ENCODE data around the gene ERBIN.

Gene ERBIN

GRCh38 chr5:65919773-65920172 lies 6.6 kb upstream of the ERBIN start:
- H3K27ac ChIP-seq (ENCODE audit: low read depth, low read length) = no peak overlapping the region
- no peak overlapping the region for H3K9ac ChIP-seq (ENCODE audit: low read depth, low read length)
- H3K9me3 ChIP-seq (ENCODE audit: control insufficient read depth, insufficient read depth, low read length) = no peaks in the 10 kb centered on the region
- 0 out of 2 replicates have a peak, but pooled peaks cover 12% of the 10 kb centered on the region for H3K4me1 ChIP-seq (ENCODE audit: control insufficient read depth, insufficient read depth, low read length)
- no peaks in the 10 kb centered on the region for H3K36me3 ChIP-seq (ENCODE audit: control insufficient read depth, insufficient read depth, low read length)
- peaks cover 23% of the 10 kb centered on the region for H3K27me3 ChIP-seq (ENCODE audit: control insufficient read depth, insufficient read depth, low read length)
- H3K4me3 ChIP-seq (ENCODE audit: low read depth, low read length) = no peak overlapping the region

GRCh38 chr5:65923339-65923738 lies 3.0 kb upstream of the ERBIN start:
- no peak overlapping the region for H3K4me3 ChIP-seq (ENCODE audit: low read depth, low read length)
- no peaks in the 10 kb centered on the region for H3K9me3 ChIP-seq (ENCODE audit: control insufficient read depth, insufficient read depth, low read length)
- no peaks in the 10 kb centered on the region for H3K36me3 ChIP-seq (ENCODE audit: control insufficient read depth, insufficient read depth, low read length)
- peaks cover 23% of the 10 kb centered on the region for H3K27me3 ChIP-seq (ENCODE audit: control insufficient read depth, insufficient read depth, low read length)
- H3K27ac ChIP-seq (ENCODE audit: low read depth, low read length) = no peak overlapping the region
- no peak overlapping the region for H3K9ac ChIP-seq (ENCODE audit: low read depth, low read length)
- 0 out of 2 replicates have a peak, but pooled peaks cover 12% of the 10 kb centered on the region for H3K4me1 ChIP-seq (ENCODE audit: control insufficient read depth, insufficient read depth, low read length)

DNA sequence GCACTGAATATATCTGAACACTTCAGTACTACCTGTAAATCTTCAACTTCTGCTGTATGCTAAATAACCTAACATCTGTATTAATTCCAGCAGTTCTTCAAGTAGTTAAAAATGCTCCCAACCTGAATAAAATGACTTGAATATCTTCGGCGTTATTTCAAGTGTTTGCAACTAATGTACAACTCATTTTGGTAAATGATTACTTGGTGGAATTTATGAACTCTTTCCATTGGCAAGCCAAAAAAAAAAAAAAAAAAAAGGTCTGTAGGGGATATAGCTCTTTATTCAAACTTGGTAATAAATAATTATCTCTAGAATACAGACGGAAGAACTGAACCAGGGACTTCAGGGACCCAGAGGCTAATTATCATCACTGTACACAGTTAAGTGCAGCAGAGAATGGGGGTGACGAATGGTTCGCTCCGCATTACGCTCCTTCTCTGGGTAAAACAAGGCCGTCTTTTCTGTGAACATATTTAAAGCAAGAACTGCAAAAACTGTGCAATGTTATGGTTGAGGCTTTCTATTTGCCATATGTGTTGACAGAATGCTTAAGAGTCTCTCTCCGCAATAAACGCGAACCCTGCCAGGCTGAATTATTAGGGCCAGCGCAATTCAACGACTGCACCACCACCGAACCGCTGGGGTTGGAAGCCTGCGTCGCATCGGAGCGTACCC lies 1.9 kb upstream of the ERBIN start:
- Histone ChIP-seq H3K4me1 (ENCODE audit: control insufficient read depth, insufficient read depth, low read length) (peaks cover 20% of the 10 kb centered on the region), H3K4me3 (ENCODE audit: low read depth, low read length) (peak overlapping the region; percentile 72), H3K27me3 (ENCODE audit: control insufficient read depth, insufficient read depth, low read length) (peaks cover 23% of the 10 kb centered on the region), H3K9me3 (ENCODE audit: control insufficient read depth, insufficient read depth, low read length) (no peaks in the 10 kb centered on the region), H3K9ac (ENCODE audit: low read depth, low read length) (peak overlapping the region; percentile 85), H3K27ac (ENCODE audit: low read depth, low read length) (peak overlapping the region; percentile 98), H3K36me3 (ENCODE audit: control insufficient read depth, insufficient read depth, low read length) (no peaks in the 10 kb centered on the region)

DNA sequence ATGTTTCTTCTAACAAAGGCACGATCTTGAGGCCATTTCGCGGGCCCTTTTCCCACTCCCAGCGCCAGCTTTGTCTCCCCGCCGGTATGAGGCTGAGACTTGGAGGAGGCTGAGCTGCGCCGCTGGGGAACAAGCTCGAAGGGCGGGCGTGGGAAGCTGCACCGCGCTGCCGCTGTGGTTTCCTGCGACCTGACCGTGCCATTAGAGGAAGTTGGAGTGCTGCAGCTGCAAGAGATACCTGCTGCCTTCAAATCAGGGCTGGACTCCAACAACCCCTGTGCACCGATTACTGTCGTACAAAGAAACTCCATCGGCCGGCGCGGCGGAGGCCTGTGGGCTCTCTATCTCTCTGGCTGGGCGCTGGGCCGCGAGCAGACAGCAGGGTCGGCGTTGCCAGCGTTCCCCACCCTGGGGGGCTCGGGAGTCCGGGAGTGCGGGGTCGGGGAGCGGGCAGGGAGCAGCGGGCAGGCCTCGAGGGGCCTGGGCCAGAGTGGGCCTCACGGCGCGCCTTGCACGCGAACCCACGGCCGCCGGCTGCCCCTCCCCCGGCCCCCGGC lies 1.3 kb upstream of the ERBIN start:
- no peaks in the 10 kb centered on the region for H3K9me3 ChIP-seq (ENCODE audit: control insufficient read depth, insufficient read depth, low read length)
- peaks cover 23% of the 10 kb centered on the region for H3K27me3 ChIP-seq (ENCODE audit: control insufficient read depth, insufficient read depth, low read length)
- peak overlapping the region; percentile 98 for H3K27ac ChIP-seq (ENCODE audit: low read depth, low read length)
- no peaks in the 10 kb centered on the region for H3K36me3 ChIP-seq (ENCODE audit: control insufficient read depth, insufficient read depth, low read length)
- peaks cover 20% of the 10 kb centered on the region for H3K4me1 ChIP-seq (ENCODE audit: control insufficient read depth, insufficient read depth, low read length)
- peak overlapping the region; percentile 85 for H3K9ac ChIP-seq (ENCODE audit: low read depth, low read length)
- H3K4me3 ChIP-seq (ENCODE audit: low read depth, low read length) = peak overlapping the region; percentile 72

GRCh38 chr5:65925601-65926275 lies 637 bp upstream of the ERBIN start:
- no peaks in the 10 kb centered on the region for H3K36me3 ChIP-seq (ENCODE audit: control insufficient read depth, insufficient read depth, low read length)
- peak overlapping the region; percentile 72 for H3K4me3 ChIP-seq (ENCODE audit: low read depth, low read length)
- H3K27ac ChIP-seq (ENCODE audit: low read depth, low read length) = peak overlapping the region; percentile 98

DNA sequence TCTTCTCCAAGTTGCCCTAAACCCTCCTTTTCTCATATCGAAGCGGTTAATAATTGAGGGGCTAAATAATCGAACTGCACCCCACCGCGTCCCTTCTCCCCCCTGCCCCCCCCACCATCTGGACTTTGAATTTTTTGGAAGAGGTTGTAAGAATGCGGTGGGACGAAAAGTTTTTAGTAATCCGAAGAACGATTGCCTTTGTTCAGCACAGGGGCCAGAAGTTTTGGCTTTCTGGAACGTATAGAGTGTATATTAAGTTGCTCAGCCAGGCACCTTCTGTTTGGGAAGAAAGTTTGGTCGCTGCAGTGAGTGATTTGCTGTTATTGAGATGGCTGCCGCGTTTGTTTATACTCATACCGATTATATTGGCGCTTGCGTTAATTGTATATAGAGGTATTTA lies 518 bp downstream of the ERBIN start:
- Histone ChIP-seq H3K27ac (ENCODE audit: low read depth, low read length) (peak overlapping the region; percentile 98), H3K27me3 (ENCODE audit: control insufficient read depth, insufficient read depth, low read length) (peaks cover 23% of the 10 kb centered on the region), H3K4me3 (ENCODE audit: low read depth, low read length) (peak overlapping the region; percentile 72), H3K9me3 (ENCODE audit: control insufficient read depth, insufficient read depth, low read length) (no peaks in the 10 kb centered on the region), H3K36me3 (ENCODE audit: control insufficient read depth, insufficient read depth, low read length) (no peaks in the 10 kb centered on the region; the same call in 1 of the 2 replicates), H3K4me1 (ENCODE audit: control insufficient read depth, insufficient read depth, low read length) (peaks cover 17% of the 10 kb centered on the region), H3K9ac (ENCODE audit: low read depth, low read length) (peak overlapping the region; percentile 94)

More at GRCh38 chr5:65925601-65926275, 637 bp upstream of the ERBIN start:
- peak overlapping the region; percentile 94 for H3K9ac ChIP-seq (ENCODE audit: low read depth, low read length)
- H3K27me3 ChIP-seq (ENCODE audit: control insufficient read depth, insufficient read depth, low read length) = peaks cover 23% of the 10 kb centered on the region
- H3K4me1 ChIP-seq (ENCODE audit: control insufficient read depth, insufficient read depth, low read length) = peaks cover 20% of the 10 kb centered on the region
- no peaks in the 10 kb centered on the region for H3K9me3 ChIP-seq (ENCODE audit: control insufficient read depth, insufficient read depth, low read length)

DNA sequence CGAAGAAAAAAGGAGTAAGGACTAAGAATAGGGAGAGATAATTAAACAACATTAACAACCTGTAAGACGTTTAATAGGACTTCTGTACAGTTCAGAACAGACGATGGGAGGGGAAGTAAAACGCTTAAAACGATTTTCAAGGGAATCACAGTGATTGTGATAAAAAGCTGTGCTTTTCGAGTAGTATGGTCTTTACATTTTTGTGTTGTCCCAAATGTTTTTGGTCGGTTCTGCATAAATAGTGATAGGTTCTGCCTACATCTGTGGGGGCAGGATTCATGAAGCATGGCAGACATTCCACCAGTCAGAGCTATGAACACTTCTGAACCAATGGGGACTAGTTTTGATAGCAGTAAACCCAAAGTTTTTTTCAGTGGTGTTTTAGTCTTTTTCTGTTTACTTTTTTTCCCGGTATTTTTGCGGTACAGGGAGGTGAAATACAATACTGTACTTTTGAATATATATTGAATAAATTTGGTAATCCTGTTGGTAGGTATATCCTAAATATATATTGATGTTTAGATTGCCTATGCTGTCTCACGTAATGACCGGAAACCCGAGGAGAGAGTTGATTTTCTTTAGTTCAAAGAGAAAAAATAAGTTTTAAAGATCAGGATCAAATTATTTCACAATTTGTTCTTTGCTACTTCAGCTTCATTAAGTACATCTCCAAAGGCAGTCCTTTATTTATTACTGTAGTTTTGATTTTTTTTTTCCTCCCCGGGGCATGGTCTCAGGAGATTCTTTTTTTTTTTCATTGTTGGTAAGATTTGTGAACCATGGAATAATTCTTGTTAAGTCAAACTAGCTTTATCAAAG lies 1.3 kb downstream of the ERBIN start:
- H3K9me3 ChIP-seq (ENCODE audit: control insufficient read depth, insufficient read depth, low read length) = no peaks in the 10 kb centered on the region
- H3K4me1 ChIP-seq (ENCODE audit: control insufficient read depth, insufficient read depth, low read length) = peaks cover 15% of the 10 kb centered on the region
- H3K36me3 ChIP-seq (ENCODE audit: control insufficient read depth, insufficient read depth, low read length) = no peaks in the 10 kb centered on the region; the same call in 1 of the 2 replicates
- peaks cover 21% of the 10 kb centered on the region for H3K27me3 ChIP-seq (ENCODE audit: control insufficient read depth, insufficient read depth, low read length)
- H3K27ac ChIP-seq (ENCODE audit: low read depth, low read length) = no peak overlapping the region
- H3K4me3 ChIP-seq (ENCODE audit: low read depth, low read length) = peak overlapping the region; percentile 72
- peak overlapping the region; percentile 94 for H3K9ac ChIP-seq (ENCODE audit: low read depth, low read length)

- H3K27ac ChIP-seq (ENCODE audit: low read depth, low read length) = no peak overlapping the region
- H3K27me3 ChIP-seq (ENCODE audit: control insufficient read depth, insufficient read depth, low read length) = peaks cover 14% of the 10 kb centered on the region
- H3K4me3 ChIP-seq (ENCODE audit: low read depth, low read length) = peak overlapping the region; percentile 72
- no peaks in the 10 kb centered on the region for H3K9me3 ChIP-seq (ENCODE audit: control insufficient read depth, insufficient read depth, low read length)
- H3K36me3 ChIP-seq (ENCODE audit: control insufficient read depth, insufficient read depth, low read length) = no peaks in the 10 kb centered on the region; the same call in 1 of the 2 replicates
- peaks cover 15% of the 10 kb centered on the region for H3K4me1 ChIP-seq (ENCODE audit: control insufficient read depth, insufficient read depth, low read length)
- H3K9ac ChIP-seq (ENCODE audit: low read depth, low read length) = peak overlapping the region; percentile 94
These were observed 2.0 kb downstream of the ERBIN start for GRCh38 chr5:65928322-65928752.

- Histone ChIP-seq H3K4me3 (ENCODE audit: low read depth, low read length) (peak overlapping the region; percentile 72), H3K27me3 (ENCODE audit: control insufficient read depth, insufficient read depth, low read length) (peaks cover 9% of the 10 kb centered on the region), H3K9ac (ENCODE audit: low read depth, low read length) (no peak overlapping the region; the same call in 1 of the 2 replicates), H3K27ac (ENCODE audit: low read depth, low read length) (no peak overlapping the region), H3K4me1 (ENCODE audit: control insufficient read depth, insufficient read depth, low read length) (peaks cover 15% of the 10 kb centered on the region), H3K36me3 (ENCODE audit: control insufficient read depth, insufficient read depth, low read length) (no peaks in the 10 kb centered on the region; the same call in 1 of the 2 replicates), H3K9me3 (ENCODE audit: control insufficient read depth, insufficient read depth, low read length) (no peaks in the 10 kb centered on the region)
These were observed 2.5 kb downstream of the ERBIN start for GRCh38 chr5:65928860-65929259.

DNA sequence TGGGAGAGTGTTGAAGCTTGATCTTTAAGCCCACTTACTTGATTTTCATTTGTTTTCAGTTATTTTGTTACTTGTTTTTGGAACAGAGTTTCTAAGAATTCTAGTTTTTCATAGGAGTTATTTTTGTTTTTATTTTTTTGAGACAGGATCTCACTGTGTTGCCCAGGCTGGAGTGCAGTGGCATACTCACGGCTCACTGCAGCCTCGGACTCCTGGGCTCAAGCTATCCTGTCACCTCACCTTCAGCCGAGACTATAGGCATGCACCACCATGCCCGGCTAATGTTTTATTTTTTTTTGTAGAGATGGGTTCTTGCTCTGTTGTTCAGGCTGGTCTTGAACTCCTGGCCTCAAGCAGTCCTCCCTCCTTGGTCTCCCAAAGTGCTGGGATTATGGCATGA lies 6.3 kb downstream of the ERBIN start:
- Histone ChIP-seq H3K9me3 (ENCODE audit: control insufficient read depth, insufficient read depth, low read length) (no peaks in the 10 kb centered on the region), H3K4me1 (ENCODE audit: control insufficient read depth, insufficient read depth, low read length) (peaks cover 12% of the 10 kb centered on the region), H3K9ac (ENCODE audit: low read depth, low read length) (no peak overlapping the region), H3K36me3 (ENCODE audit: control insufficient read depth, insufficient read depth, low read length) (no peaks in the 10 kb centered on the region; the same call in 1 of the 2 replicates), H3K27ac (ENCODE audit: low read depth, low read length) (no peak overlapping the region), H3K4me3 (ENCODE audit: low read depth, low read length) (no peak overlapping the region), H3K27me3 (ENCODE audit: control insufficient read depth, insufficient read depth, low read length) (no peaks in the 10 kb centered on the region)

Measured in HUES48 (cell line).